Kasumi-1 (cell line): ENCODE data around the gene BAG3.

Experiments used
- DNase-seq, 2 experiments: peaks; one replicate each; lab custom pipeline; 2025; lab: John Stamatoyannopoulos, UW

BAG3 gene

GRCh38 chr10:119667562-119668328 is 16.6 kb downstream of the BAG3 start:
- no peak for DNase-seq

- DNase-seq: no peak
Observed at GRCh38 chr10:119668461-119668860, 17.3 kb downstream of the BAG3 start.

- no peak for DNase-seq
Observed at GRCh38 chr10:119669331-119669730, 18.2 kb downstream of the BAG3 start.

GRCh38 chr10:119669975-119670640 is 18.9 kb downstream of the BAG3 start:
- DNase-seq: no peak

- DNase-seq: no peak
Observed at GRCh38 chr10:119670717-119671116, 19.5 kb downstream of the BAG3 start.

GRCh38 chr10:119671381-119671780 is 20.2 kb downstream of the BAG3 start:
- DNase-seq: no peak

GRCh38 chr10:119672291-119672690 is 21.1 kb downstream of the BAG3 start:
- no peak for DNase-seq

- no peak for DNase-seq
Observed at GRCh38 chr10:119673271-119673670, 22.1 kb downstream of the BAG3 start.

GRCh38 chr10:119675483-119676170 is 24.4 kb downstream of the BAG3 start:
- DNase-seq: no peak

- no peak for DNase-seq
Observed at GRCh38 chr10:119677126-119677525, 25.9 kb downstream of the BAG3 start.

- no peak for DNase-seq
Observed at GRCh38 chr10:119677904-119678755, 26.9 kb downstream of the BAG3 start.

GRCh38 chr10:119679480-119679829 is 28.3 kb downstream of the BAG3 start:
- no peak for DNase-seq

- DNase-seq: peak in 1 of 2 experiments; percentile 25
Observed at GRCh38 chr10:119680050-119680449, 28.9 kb downstream of the BAG3 start.

GRCh38 chr10:119680650-119681081 is 29.5 kb downstream of the BAG3 start:
- no peak for DNase-seq

- peak; percentile 77 to 87 for DNase-seq
Observed at GRCh38 chr10:119686465-119687191, 35.4 kb downstream of the BAG3 start.

GRCh38 chr10:119687192-119688032 is 36.2 kb downstream of the BAG3 start:
- no peak for DNase-seq

GRCh38 chr10:119688033-119688508 is 36.9 kb downstream of the BAG3 start:
- peak; percentile 11 for DNase-seq

GRCh38 chr10:119689016-119689580 is 37.9 kb downstream of the BAG3 start:
- no peak for DNase-seq

GRCh38 chr10:119691726-119692125 is 40.5 kb downstream of the BAG3 start:
- no peak for DNase-seq
